Measurements from ENCODE around the gene CNTN4. TPM values are rescaled to one million over a fixed set of nuclear protein-coding genes. Genes with fewer than 3 reads are reported as not detected.

Gene CNTN4
- total RNA-seq, 1 experiment from 2014 or later, result 51.3 TPM

GRCh38 chr3:2645001-2645400 lies 546.3 kb downstream of the CNTN4 start:
- H3K4me3 Mint-ChIP-seq (ENCODE audit: unreplicated experiment), result no peak overlapping the region
- intact Hi-C loops (cut with micrococcal nuclease; ENCODE audit: unreplicated experiment), result no loop called here
- BruUV-seq (replicated peaks), result no TSS peak
- TF ChIP-seq, protein P1, sequence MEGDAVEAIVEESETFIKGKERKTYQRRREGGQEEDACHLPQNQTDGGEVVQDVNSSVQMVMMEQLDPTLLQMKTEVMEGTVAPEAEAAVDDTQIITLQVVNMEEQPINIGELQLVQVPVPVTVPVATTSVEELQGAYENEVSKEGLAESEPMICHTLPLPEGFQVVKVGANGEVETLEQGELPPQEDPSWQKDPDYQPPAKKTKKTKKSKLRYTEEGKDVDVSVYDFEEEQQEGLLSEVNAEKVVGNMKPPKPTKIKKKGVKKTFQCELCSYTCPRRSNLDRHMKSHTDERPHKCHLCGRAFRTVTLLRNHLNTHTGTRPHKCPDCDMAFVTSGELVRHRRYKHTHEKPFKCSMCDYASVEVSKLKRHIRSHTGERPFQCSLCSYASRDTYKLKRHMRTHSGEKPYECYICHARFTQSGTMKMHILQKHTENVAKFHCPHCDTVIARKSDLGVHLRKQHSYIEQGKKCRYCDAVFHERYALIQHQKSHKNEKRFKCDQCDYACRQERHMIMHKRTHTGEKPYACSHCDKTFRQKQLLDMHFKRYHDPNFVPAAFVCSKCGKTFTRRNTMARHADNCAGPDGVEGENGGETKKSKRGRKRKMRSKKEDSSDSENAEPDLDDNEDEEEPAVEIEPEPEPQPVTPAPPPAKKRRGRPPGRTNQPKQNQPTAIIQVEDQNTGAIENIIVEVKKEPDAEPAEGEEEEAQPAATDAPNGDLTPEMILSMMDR (IDR thresholded peaks at IDR 0.05; ENCODE audit: insufficient read depth in 1 of 2, low read depth in 1 of 2, low read length in 1 of 2, severe bottlenecking in 1 of 2, unreplicated experiment in 1 of 2), result no peak
- H3K4me1 ChIP-seq, result no peaks in the 10 kb centered on the region
- ChIA-PET CTCF (no interaction called here), POLR2A (no interaction called here)
- H3K36me3 ChIP-seq (ENCODE audit: control insufficient read depth, insufficient read depth, low read length), result no peaks in the 10 kb centered on the region
- no peaks in the 10 kb centered on the region for H3K27me3 Mint-ChIP-seq (ENCODE audit: insufficient read depth, unreplicated experiment)
- H3K27ac Mint-ChIP-seq (ENCODE audit: unreplicated experiment), result no peak overlapping the region
- H3K9me3 Mint-ChIP-seq (ENCODE audit: unreplicated experiment), result no peaks in the 10 kb centered on the region
- H3K36me3 Mint-ChIP-seq (ENCODE audit: insufficient read depth, unreplicated experiment), result no peaks in the 10 kb centered on the region
- DNase-seq, result no peak
- no peak overlapping the region for H3K4me3 ChIP-seq (ENCODE audit: low read depth, low read length)
- H3K27me3 ChIP-seq (replicated peaks; ENCODE audit: control insufficient read depth, insufficient read depth, low read length), result no peaks in the 10 kb centered on the region
- H3K4me1 Mint-ChIP-seq (ENCODE audit: low read depth, unreplicated experiment), result no peaks in the 10 kb centered on the region
- H3K9me3 ChIP-seq, result 0 out of 2 replicates have a peak, but pooled peaks cover 5% of the 10 kb centered on the region

- Histone ChIP-seq H3K36me3 (ENCODE audit: control insufficient read depth, insufficient read depth, low read length) (no peaks in the 10 kb centered on the region), H3K9me3 (0 out of 2 replicates have a peak, but pooled peaks cover 5% of the 10 kb centered on the region), H3K4me1 (peaks cover 24% of the 10 kb centered on the region), H3K4me3 (ENCODE audit: low read depth, low read length) (no peak overlapping the region), H3K27me3 (replicated peaks; ENCODE audit: control insufficient read depth, insufficient read depth, low read length) (no peaks in the 10 kb centered on the region)
- TF ChIP-seq, protein P1 (IDR thresholded peaks at IDR 0.05; ENCODE audit: insufficient read depth in 1 of 2, low read depth in 1 of 2, low read length in 1 of 2, severe bottlenecking in 1 of 2, unreplicated experiment in 1 of 2), result no peak
- ChIA-PET POLR2A (no interaction called here), CTCF (interaction anchor here (0.6 kb wide), 1 partner anchor 437 kb away, joined by 3 read pairs; no protein-coding TSS in a partner anchor)
- intact Hi-C loops (cut with micrococcal nuclease; ENCODE audit: unreplicated experiment), result no loop called here
- no TSS peak for BruUV-seq (replicated peaks)
- Mint-ChIP-seq H3K9me3 (ENCODE audit: unreplicated experiment) (no peaks in the 10 kb centered on the region), H3K27me3 (ENCODE audit: insufficient read depth, unreplicated experiment) (no peaks in the 10 kb centered on the region), H3K4me3 (ENCODE audit: unreplicated experiment) (no peak overlapping the region), H3K36me3 (ENCODE audit: insufficient read depth, unreplicated experiment) (no peaks in the 10 kb centered on the region), H3K4me1 (ENCODE audit: low read depth, unreplicated experiment) (peaks cover 21% of the 10 kb centered on the region), H3K27ac (ENCODE audit: unreplicated experiment) (no peak overlapping the region)
- DNase-seq, result no peak
Observed at GRCh38 chr3:2650746-2651145, 552.1 kb downstream of the CNTN4 start.

- H3K36me3 Mint-ChIP-seq (ENCODE audit: insufficient read depth, unreplicated experiment), result no peaks in the 10 kb centered on the region
- intact Hi-C loops (cut with micrococcal nuclease; ENCODE audit: unreplicated experiment), result no loop called here
- H3K4me3 Mint-ChIP-seq (ENCODE audit: unreplicated experiment), result no peak overlapping the region
- TF ChIP-seq, protein P1 (IDR thresholded peaks at IDR 0.05; ENCODE audit: insufficient read depth in 1 of 2, low read depth in 1 of 2, low read length in 1 of 2, severe bottlenecking in 1 of 2, unreplicated experiment in 1 of 2), result no peak
- peaks cover 21% of the 10 kb centered on the region for H3K4me1 Mint-ChIP-seq (ENCODE audit: low read depth, unreplicated experiment)
- 0 out of 2 replicates have a peak, but pooled peaks cover 5% of the 10 kb centered on the region for H3K9me3 ChIP-seq
- ChIA-PET POLR2A (no interaction called here), CTCF (no interaction called here)
- no peaks in the 10 kb centered on the region for H3K27me3 ChIP-seq (replicated peaks; ENCODE audit: control insufficient read depth, insufficient read depth, low read length)
- H3K27ac Mint-ChIP-seq (ENCODE audit: unreplicated experiment), result no peak overlapping the region
- no peaks in the 10 kb centered on the region for H3K27me3 Mint-ChIP-seq (ENCODE audit: insufficient read depth, unreplicated experiment)
- BruUV-seq (replicated peaks), result no TSS peak
- no peak for DNase-seq
- H3K36me3 ChIP-seq (ENCODE audit: control insufficient read depth, insufficient read depth, low read length), result no peaks in the 10 kb centered on the region
- H3K4me3 ChIP-seq (ENCODE audit: low read depth, low read length), result no peak overlapping the region
- H3K9me3 Mint-ChIP-seq (ENCODE audit: unreplicated experiment), result no peaks in the 10 kb centered on the region
- H3K4me1 ChIP-seq, result peaks cover 24% of the 10 kb centered on the region
Observed at GRCh38 chr3:2652386-2652785, 553.7 kb downstream of the CNTN4 start.
